Measurements from ENCODE around the gene TPBGL.

The TPBGL gene

GRCh38 chr11:75265851-75266531, 25.4 kb downstream of the TPBGL start:
- TF ChIP-seq, protein P1, sequence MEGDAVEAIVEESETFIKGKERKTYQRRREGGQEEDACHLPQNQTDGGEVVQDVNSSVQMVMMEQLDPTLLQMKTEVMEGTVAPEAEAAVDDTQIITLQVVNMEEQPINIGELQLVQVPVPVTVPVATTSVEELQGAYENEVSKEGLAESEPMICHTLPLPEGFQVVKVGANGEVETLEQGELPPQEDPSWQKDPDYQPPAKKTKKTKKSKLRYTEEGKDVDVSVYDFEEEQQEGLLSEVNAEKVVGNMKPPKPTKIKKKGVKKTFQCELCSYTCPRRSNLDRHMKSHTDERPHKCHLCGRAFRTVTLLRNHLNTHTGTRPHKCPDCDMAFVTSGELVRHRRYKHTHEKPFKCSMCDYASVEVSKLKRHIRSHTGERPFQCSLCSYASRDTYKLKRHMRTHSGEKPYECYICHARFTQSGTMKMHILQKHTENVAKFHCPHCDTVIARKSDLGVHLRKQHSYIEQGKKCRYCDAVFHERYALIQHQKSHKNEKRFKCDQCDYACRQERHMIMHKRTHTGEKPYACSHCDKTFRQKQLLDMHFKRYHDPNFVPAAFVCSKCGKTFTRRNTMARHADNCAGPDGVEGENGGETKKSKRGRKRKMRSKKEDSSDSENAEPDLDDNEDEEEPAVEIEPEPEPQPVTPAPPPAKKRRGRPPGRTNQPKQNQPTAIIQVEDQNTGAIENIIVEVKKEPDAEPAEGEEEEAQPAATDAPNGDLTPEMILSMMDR (IDR thresholded peaks at IDR 0.05; ENCODE audit: insufficient read depth, missing control alignments): no peak
- FAIRE-seq: no peak
- DNase-seq (ENCODE audit: insufficient read length, low spot score): no peak

DNA sequence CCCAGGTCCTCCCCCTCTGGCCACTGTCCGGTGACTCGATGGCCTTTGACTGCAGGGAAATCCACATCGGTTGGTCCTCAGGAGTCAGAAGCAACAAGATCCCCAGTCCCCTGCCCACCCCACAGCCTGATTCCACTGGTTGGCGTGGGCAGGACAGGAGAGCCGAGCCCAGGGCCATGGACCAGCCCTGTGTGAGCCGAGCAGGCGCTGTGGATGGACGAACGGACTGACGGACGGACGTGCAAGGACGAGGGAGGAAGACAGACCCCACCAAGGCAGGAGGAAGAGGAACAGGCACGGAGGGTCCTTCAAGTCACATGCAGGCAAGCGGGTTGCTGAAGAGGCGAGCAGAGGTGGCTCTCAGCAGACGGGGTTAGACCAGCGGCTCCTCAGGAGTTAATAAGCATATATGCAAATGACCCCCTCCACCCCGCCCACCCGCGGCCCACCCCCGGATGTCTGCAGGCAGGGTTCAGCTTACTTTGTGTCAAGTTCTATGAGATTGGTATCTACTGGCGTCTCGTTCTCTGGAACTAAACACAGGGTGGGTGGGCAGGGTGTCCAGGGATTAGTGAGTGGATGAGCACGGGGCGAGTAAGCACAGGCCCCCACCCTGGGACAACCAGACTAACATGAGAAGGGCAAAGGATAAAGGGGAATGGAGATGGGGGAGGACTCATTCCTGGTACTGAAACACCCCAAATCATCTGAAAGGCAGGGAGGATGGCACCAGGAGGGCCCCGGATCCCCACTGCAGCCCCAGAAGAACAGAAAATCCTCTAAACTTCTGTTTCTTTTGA, 26.8 kb downstream of the TPBGL start:
- TF ChIP-seq, protein P1 (IDR thresholded peaks at IDR 0.05; ENCODE audit: insufficient read depth, missing control alignments): no peak
- DNase-seq (ENCODE audit: insufficient read length, low spot score): no peak
- no peak for FAIRE-seq

DNA sequence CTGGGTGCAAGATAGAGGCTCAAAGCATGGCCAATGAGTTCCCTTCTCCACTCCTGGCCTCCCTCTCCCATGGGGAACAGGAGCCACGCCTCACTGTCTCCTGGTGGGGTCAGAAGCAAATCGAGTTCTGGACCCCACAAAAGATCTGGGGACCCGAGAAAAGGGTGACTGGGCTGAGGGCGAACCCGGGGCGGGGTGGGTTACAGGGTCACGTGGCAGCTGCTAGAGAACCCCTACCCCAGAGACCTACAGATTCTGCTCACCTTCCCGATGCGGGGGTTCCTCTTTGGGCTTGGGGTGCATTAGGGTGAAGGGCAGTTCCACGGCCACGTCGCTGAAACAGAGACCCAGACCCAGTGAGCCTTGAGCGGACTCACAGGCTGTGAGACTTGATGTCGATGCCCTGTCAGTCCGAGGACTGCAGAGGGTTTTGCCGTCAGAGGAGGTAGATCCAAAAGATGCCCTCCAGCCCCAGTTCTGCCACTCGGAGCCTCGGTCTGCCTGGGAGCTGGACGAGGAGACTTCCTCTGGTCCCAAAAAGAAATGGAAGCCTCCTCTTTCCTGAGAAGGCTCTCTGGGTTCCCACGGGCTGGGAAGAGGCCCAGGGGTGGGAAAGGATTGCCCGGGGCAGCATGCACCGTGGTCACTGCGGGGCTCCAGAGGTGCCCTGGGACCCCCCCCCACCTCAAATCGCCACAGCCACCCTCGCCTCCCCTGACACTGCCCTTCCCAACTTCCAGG, 28.2 kb downstream of the TPBGL start:
- FAIRE-seq: no peak
- no peak for DNase-seq (ENCODE audit: insufficient read length, low spot score)
- TF ChIP-seq, protein P1 (IDR thresholded peaks at IDR 0.05; ENCODE audit: insufficient read depth, missing control alignments): no peak

DNA sequence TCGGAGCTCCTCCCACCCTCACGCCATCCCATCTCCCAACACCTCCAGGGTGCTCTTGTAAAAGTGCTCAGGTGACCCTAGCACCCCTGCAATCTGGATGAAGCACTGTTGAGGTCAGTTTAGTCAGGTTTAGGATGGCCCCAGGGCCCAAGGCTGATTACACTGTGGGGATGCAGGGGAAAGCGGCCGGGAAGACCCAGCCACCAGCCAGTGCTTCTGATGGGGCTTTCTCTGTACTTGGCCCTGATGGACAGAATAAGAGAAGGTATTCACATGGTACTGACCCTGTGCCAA, 28.7 kb downstream of the TPBGL start:
- TF ChIP-seq, protein P1 (IDR thresholded peaks at IDR 0.05; ENCODE audit: insufficient read depth, missing control alignments): no peak
- DNase-seq (ENCODE audit: insufficient read length, low spot score): no peak
- no peak for FAIRE-seq

GRCh38 chr11:75269896-75270295, 29.3 kb downstream of the TPBGL start:
- FAIRE-seq (no peak), DNase-seq (ENCODE audit: insufficient read length, low spot score) (no peak)
- TF ChIP-seq, protein P1 (IDR thresholded peaks at IDR 0.05; ENCODE audit: insufficient read depth, missing control alignments): no peak

DNA sequence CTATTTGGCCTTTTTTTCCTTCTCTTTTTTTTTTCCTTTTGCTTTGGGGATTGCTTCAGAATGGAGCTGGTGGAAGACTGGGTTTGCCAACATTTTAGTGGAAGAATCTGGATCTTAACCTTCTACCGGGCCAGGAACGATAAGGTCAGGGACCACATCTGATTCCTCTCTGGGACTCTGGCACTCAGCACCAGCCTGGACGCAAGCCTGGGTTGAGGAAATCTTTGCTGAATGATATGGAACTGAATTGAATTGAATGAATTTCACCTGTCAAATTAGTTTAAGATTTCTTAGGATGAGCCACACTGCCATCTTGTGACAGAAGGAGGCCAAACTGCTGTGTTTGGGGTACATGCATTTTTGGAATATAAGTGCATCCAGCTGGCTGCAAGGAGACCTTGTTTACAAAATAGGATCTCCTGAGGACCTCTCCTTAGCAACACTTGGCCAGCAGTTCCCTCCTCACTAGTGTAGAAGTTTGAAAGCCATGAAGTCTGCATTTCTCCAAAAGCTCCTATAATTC, 30.4 kb downstream of the TPBGL start:
- TF ChIP-seq, protein P1 (IDR thresholded peaks at IDR 0.05; ENCODE audit: insufficient read depth, missing control alignments): peak; percentile 45
- FAIRE-seq: no peak
- DNase-seq (ENCODE audit: insufficient read length, low spot score): no peak

Data from D721Med (cell line).